Heart left ventricle (tissue), 16 donors: Measurements from ENCODE around the gene OR2A25. TPM values are rescaled to one million over a fixed set of nuclear protein-coding genes. Genes with fewer than 3 reads are reported as not detected.

ENCODE experiments used
- ATAC-seq, 4 donors: fragments of 200-7000 bp; cut with Tn5 transposase; one replicate each; pipeline ENCODE4 v1.9.1; 2020 to 2022; ENCODE audit warnings: moderate library complexity in 4 of 4, mild to moderate bottlenecking in 3 of 4, moderate number of reproducible peaks in 1 of 4
- DNase-seq, 5 donors: peaks; one replicate each; pipeline ENCODE4 v3.0.0-alpha.2; 2020
- H3K27ac ChIP-seq, 12 donors: fragments of 200-600 bp; sonication (generic) in 4 of 12; one replicate each; pipeline versions ENCODE4 v1.5.0 to v1.8.0; 2016 to 2022; ENCODE audit warnings: mild to moderate bottlenecking in 2 of 12
- H3K27me3 ChIP-seq, 9 donors: fragments of 200-600 bp; sonication (generic) in 2 of 9; one replicate each; pipeline versions ENCODE4 v1.5.1 to v1.8.0; 2016 to 2022; ENCODE audit warnings: mild to moderate bottlenecking in 3 of 9
- H3K36me3 ChIP-seq, 9 donors: fragments of 200-600 bp; sonication (generic) in 2 of 9; one replicate each; pipeline versions ENCODE4 v1.5.0 to v1.8.0; 2018 to 2022; ENCODE audit warnings: mild to moderate bottlenecking in 2 of 9
- H3K4me1 ChIP-seq, 12 donors: fragments of 200-600 bp; sonication (generic) in 4 of 12; one replicate each; pipeline versions ENCODE4 v1.5.0 to v1.8.0; 2016 to 2022; ENCODE audit warnings: mild to moderate bottlenecking in 3 of 12
- H3K4me3 ChIP-seq, 12 donors: fragments of 200-600 bp; sonication (generic) in 4 of 12; one replicate each; pipeline versions ENCODE4 v1.5.0 to v1.8.0; 2017 to 2022; ENCODE audit warnings: mild to moderate bottlenecking in 9 of 12, moderate library complexity in 4 of 12
- H3K9me3 ChIP-seq, 12 donors: fragments of 200-600 bp; sonication (generic) in 4 of 12; one replicate each; pipeline versions ENCODE4 v1.5.0 to v1.8.0; 2016 to 2022; ENCODE audit warnings: mild to moderate bottlenecking in 1 of 12
- CTCF ChIP-seq, 12 donors: fragments of 200-600 bp; sonication (generic) in 4 of 12; IDR thresholded peaks; one replicate each; pipeline versions ENCODE4 v1.5.0 to v1.8.0; 2018 to 2022; ENCODE audit warnings: antibody characterized with exemption in 12 of 12, mild to moderate bottlenecking in 5 of 12
- POLR2A ChIP-seq, 2 donors: fragments of 450-650 bp; IDR thresholded peaks; one replicate each; pipeline ENCODE4 v1.6.1; 2017; ENCODE audit warnings: antibody characterized with exemption in 2 of 2, mild to moderate bottlenecking in 2 of 2, moderate library complexity in 2 of 2
- WGBS, 4 donors: extraction: QIAGEN DNeasy Blood & Tissue Kit in 2 of 4; methylation state at CpG; one replicate each; pipeline versions ENCODE4 v1.1.5 to v1.1.7; 2013 to 2018; 5-methylcytosine and 5-hydroxymethylcytosine counted together
- intact Hi-C, 10 donors: fragments of 100-400 bp; cut with DNase I; formaldehyde crosslinking; loops; one replicate each; pipeline versions ENCODE4 v1.11.1 to v1.14.2; 2022
- polyA plus RNA-seq, 2 donors: library from polyadenylated mRNA; stranded (reverse); fragments of 200-250 nt; gene quantifications; one replicate each; pipeline ENCODE4 v1.2.3, GENCODE V29; 2013
- total RNA-seq, 9 donors: library from RNA; depleted of rRNA in 2 of 9; stranded (reverse); fragments of >200 nt in 2 of 9; fragmentation: NEBNext Ultra II Directional in 3 of 9; extraction: Animal tissue kit (Norgen Biotek cat#: 25700) in 3 of 9; gene quantifications; one replicate each; pipeline versions ENCODE4 v1.1.0 to v1.2.4, GENCODE V29; 2016 to 2023
- donor health status: ischemic (EF 13 %, LVEDD 7.1; RV severe dilation, severe dysfunction).
- donor health status: healthy with polysubstance abuse.
- donor health status: DM: no; HTN: yes; CAD: no.
- donor health status: DM: no; HTN: no; CAD: no.
- donor health status: ischemic (EF 25% LVEDD 6.9; RV normal size, moderate dysfunction).
- donor health status: ischemic (EF 25% LVEDD 5.7; RV mildly dilated, moderate dysfunction).
- donor health status: healthy.
- donor health status: DM: yes; HTN: yes; CAD: no.
- donor health status: ischemic (EF 35%, LVEDD 5.7; RV mildly dilated, moderate dysfunction).
- donor health status: nonischemic (EF 11% LVEDD 7.7; RV severe dilation, severe dysfunction).
- donor health status: DM: yes; HTN: yes; CAD: no.
- donor health status: PGD.
- donor health status: ischemic (EF 29% LVEDD 5.4; RV normal size, mild dysfunction).
- donor health status: nonischemic (EF 23%, LVEDD 6.1; RV moderate dilation, normal function).

OR2A25 gene
- total and polyA plus RNA-seq, 11 donors: not detected

- H3K9me3 ChIP-seq: no peaks in the 10 kb centered on the region
These were observed 35.6 kb downstream of the OR2A25 start for GRCh38 chr7:144105211-144105610.

GRCh38 chr7:144109283-144109682 is 39.7 kb downstream of the OR2A25 start, which contains the start of gene OR2A2:
OR2A2 (plus strand) TSS chr7:144109583; CDS start chr7:144109583, 0 bp downstream.
- H3K4me3 ChIP-seq: no peak within 1 kb of the TSS
- no peak within 1 kb of the TSS for H3K27ac ChIP-seq
- ATAC-seq (no peak), DNase-seq (no peak)
- no peaks in the 10 kb centered on the region for H3K9me3 ChIP-seq
- H3K27me3 ChIP-seq: no peaks in the 10 kb centered on the region
- intact Hi-C loops: no loop called here
- TF ChIP-seq POLR2A (IDR thresholded peaks at IDR 0.05) (no peak), CTCF (IDR thresholded peaks at IDR 0.05) (no peak)
- H3K36me3 ChIP-seq: no peaks in the 10 kb centered on the region
- no peaks in the 10 kb centered on the region for H3K4me1 ChIP-seq
- 93 to 96% (median 95%) methylated on average over 2 of the region's 2 CpGs for WGBS, 4 donors

More at GRCh38 chr7:144105211-144105610, 35.6 kb downstream of the OR2A25 start:
- DNase-seq (no peak), ATAC-seq (no peak)
- Histone ChIP-seq H3K27ac (no peak overlapping the region), H3K4me1 (no peaks in the 10 kb centered on the region), H3K36me3 (no peaks in the 10 kb centered on the region), H3K27me3 (no peaks in the 10 kb centered on the region), H3K4me3 (no peak overlapping the region)
- TF ChIP-seq POLR2A (IDR thresholded peaks at IDR 0.05): no peak
- no peak for TF ChIP-seq CTCF (IDR thresholded peaks at IDR 0.05)
- intact Hi-C loops: no loop called here

- Histone ChIP-seq H3K4me1 (no peaks in the 10 kb centered on the region), H3K36me3 (no peaks in the 10 kb centered on the region), H3K27ac (no peak overlapping the region), H3K9me3 (no peaks in the 10 kb centered on the region), H3K4me3 (no peak overlapping the region), H3K27me3 (no peaks in the 10 kb centered on the region)
- DNase-seq (no peak), ATAC-seq (no peak)
- TF ChIP-seq POLR2A (IDR thresholded peaks at IDR 0.05) (no peak), CTCF (IDR thresholded peaks at IDR 0.05) (no peak)
- intact Hi-C loops: no loop called here
- 77 to 87% (median 80%) methylated on average over 5 of the region's 5 CpGs for WGBS, 4 donors
These were observed 40.7 kb downstream of the OR2A25 start for GRCh38 chr7:144110272-144110671.

DNA sequence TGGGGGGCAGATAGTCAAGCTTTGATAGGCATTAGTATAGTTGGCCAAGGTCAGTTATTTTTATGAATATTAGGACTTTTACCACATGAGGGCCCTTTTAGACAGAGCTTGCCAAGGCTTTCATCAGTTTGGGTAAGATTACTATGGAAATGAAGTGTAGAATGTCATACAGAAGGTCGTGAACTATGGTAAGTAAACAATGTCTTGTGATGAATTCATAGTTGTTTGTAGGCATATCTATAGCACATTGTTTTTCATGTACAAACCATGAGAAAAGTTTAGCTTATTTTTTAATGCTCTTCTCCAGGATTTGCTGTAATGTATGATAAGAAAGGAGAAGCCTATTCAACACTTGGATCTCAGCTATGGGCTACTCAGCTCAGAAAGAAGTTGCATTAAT is 44.0 kb downstream of the OR2A25 start:
- ATAC-seq (no peak), DNase-seq (no peak)
- no peaks in the 10 kb centered on the region for H3K4me1 ChIP-seq
- WGBS, 4 donors: 50 to 56% (median 52%) methylated on average over 1 of the region's 1 CpG
- H3K36me3 ChIP-seq: no peaks in the 10 kb centered on the region
- H3K27me3 ChIP-seq: no peaks in the 10 kb centered on the region
- TF ChIP-seq CTCF (IDR thresholded peaks at IDR 0.05): no peak
- TF ChIP-seq POLR2A (IDR thresholded peaks at IDR 0.05): no peak
- intact Hi-C loops: no loop called here
- no peaks in the 10 kb centered on the region for H3K9me3 ChIP-seq
- H3K27ac ChIP-seq: no peak overlapping the region
- no peak overlapping the region for H3K4me3 ChIP-seq
